GM12892 (cell line): ENCODE results near the gene KLHL18.

Experiments used
- DNase-seq: peaks from one replicate; pipeline ENCODE4 v3.0.0; 2011; ENCODE audit not compliant: insufficient read length
- FAIRE-seq: peaks from 2 replicates; lab custom pipeline; 2011; peaks lifted over from hg19 to GRCh38; lab: Jason Lieb, UNC
- POLR2A ChIP-seq: IDR thresholded peaks from 2 replicates; pipeline ENCODE4 v1.6.1; 2011; ENCODE audit warnings: low read depth, low read length, control low read depth
- POLR2AphosphoS5 ChIP-seq: IDR thresholded peaks from 2 replicates; pipeline ENCODE4 v1.6.1; 2011; ENCODE audit warnings: low read depth, low read length, control low read depth
- TAF1 ChIP-seq: IDR thresholded peaks from 2 replicates; pipeline ENCODE4 v1.6.1; 2011; ENCODE audit warnings: low read depth, mild to moderate bottlenecking, control low read depth, low read length, borderline replicate concordance

KLHL18 gene

DNA sequence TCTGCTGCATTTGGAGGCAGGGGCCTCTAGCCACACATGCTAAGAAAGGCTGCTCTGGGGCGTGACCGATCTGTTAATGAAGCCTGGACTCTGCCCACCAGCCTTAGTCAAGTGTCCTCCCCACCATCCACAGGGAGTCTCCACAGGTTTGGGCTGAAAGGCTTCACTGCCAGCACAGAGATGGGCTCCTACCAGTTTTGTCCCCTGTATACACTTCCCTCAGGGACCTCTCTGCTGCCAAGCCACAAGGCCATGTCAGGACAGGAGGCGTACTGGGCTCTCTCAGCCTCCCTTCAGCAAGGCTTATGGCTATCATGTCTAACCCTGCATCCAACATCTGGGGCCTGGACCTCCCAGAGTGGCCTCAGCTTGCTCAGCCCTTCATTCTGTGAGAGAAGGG, 23.6 kb upstream of the KLHL18 start:
- no peak for TF ChIP-seq POLR2A
- TF ChIP-seq TAF1: no peak
- no peak for TF ChIP-seq POLR2AphosphoS5
- FAIRE-seq (no peak), DNase-seq (no peak)

DNA sequence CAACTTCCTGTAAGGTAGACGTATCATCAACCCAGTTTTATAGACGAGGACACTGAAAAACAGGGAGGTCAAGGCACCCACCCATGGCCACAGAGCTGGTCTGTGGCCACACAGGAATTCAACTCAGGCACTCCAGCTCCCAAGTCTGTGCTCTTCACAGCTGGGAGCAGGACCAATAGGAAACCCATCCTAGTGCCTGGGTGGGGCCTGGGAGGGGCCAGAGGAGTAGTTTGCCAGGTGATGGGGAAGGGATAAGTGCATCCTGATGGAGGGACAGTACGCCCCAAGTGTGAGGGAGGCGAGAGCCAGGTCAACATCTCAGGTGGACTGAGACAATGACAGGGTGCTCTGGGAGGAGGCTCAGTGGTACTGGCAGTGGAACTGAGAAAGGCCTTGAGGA, 22.1 kb upstream of the KLHL18 start:
- FAIRE-seq (no peak), DNase-seq (no peak)
- TF ChIP-seq POLR2AphosphoS5 (no peak), POLR2A (no peak), TAF1 (no peak)

DNA sequence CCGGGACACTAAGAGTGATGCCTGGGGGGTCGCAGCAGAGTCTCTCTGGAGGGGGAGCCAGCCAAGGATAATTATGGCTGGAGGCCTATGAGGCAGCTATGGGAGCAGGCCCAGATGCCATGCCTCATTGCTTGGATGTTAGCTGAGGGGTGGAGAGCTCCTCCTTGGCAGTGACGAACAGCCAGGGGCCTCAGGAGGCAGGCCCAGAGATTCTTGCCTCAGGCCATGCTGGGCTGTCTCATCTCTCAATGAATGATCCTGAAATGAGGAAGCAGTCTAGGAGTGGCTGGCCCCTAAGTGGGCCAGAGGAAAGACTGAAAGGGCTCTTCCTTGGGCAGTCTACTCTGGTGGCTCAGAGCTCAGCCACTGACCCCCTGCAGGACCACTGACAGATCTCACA, 21.4 kb upstream of the KLHL18 start:
- FAIRE-seq (no peak), DNase-seq (no peak)
- TF ChIP-seq TAF1: no peak
- no peak for TF ChIP-seq POLR2A
- TF ChIP-seq POLR2AphosphoS5: no peak

DNA sequence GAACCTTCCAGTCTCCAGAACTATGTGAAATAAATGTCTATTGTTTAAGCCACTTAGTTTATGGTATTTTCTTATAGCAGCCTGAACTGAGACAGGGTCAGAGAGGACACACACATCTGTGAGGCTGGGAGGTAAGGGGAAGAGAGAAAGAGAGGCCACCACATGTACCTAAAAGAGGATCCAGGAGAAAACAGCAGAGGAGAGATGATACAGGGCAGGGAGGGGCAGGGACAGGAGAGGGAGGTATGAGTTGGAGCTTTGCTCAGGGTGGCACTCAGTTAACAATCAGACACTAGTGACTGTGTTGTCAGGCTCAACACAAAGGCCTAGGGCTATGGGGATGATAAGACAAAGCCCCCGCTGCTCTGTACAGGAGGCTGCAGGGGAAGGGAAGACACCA, 17.7 kb upstream of the KLHL18 start:
- DNase-seq (no peak), FAIRE-seq (no peak)
- no peak for TF ChIP-seq TAF1
- TF ChIP-seq POLR2A: no peak
- TF ChIP-seq POLR2AphosphoS5: no peak

DNA sequence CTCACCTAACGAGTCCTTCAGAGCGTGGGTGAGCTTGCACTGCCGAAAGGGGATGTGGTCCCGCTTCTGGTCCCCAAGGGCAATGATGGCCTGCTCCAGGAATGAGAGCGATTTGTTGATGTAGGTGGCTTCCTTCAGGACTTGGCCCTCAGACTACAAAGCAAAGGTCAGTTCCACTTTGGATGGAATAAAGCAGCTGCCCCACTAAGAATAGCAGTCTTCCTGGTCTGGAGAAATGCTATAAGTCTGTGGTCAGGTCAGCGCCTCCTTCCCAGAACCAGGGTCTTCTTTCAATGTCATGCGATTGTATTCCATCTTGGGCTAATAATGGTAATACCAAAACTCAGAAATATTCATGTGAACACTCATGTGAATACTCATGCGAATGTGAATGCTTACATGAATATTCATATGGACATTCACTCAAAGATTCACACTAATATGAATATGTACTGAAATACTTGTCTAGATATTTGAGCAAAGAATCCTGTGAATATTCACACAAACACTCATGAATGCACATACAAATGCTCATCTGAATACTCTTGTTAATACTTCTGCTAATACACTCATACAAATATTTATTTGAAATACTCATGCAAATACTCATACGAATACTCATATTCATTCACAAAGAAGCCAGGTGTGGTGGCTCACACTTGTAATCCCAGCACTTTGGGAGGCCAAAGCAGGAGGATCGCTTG, 16.9 kb upstream of the KLHL18 start:
- TF ChIP-seq TAF1 (no peak), POLR2AphosphoS5 (no peak), POLR2A (no peak)
- DNase-seq: no peak
- no peak for FAIRE-seq

DNA sequence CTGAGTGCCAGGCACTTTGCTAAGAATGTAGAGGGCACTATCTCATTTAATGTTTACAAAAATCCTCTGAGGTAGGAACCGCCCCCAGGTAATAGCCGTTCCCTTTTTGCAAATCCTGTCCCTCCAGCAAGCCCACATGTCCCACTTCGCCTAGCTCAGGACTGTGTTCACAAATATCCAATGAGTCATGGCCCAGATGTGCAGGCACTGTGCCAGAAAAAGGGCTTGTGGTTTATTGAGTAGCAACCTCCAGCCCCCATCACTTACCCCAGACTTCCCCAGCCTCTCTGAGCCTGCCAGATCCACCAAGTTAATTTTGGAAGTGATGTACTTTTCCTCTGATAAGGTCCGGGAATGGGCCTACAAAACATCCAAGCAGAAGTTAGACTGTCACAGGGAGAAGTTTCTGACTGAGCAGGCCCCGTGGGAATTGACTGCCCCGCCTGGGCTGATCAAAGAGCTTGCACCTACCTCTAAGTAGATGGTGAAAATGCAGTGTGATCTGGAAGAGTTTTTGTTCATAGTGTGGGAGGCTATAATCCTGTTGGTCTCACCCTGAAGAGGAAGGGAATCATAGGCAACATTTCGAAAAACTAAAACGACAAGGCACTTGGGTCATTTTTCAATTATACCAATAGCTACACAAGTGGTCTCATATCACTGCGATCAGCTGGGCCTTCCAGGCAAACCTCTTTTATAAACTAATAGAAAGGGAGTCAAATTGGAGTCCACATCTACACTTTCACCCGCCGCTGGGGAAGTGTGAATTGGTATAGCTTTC, 15.8 kb upstream of the KLHL18 start:
- TF ChIP-seq TAF1 (no peak), POLR2AphosphoS5 (no peak), POLR2A (no peak)
- FAIRE-seq (no peak), DNase-seq (no peak)

DNA sequence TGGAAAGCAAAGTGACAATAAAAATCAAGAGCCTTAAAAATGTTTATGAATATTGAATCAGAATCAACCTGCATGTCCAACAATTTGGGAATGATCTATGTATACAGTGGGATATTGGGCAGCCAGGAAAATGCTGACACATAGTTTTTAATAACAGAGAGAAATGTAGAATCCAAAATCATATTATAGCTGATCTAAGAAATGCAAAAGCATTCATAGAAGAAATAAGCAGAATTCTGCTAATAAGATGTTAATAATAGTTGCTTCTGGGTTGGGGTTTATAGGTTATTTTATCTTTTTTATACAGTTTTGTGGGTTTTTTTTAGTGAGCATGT, 15.3 kb upstream of the KLHL18 start:
- DNase-seq (no peak), FAIRE-seq (no peak)
- TF ChIP-seq POLR2A (no peak), TAF1 (no peak), POLR2AphosphoS5 (no peak)

DNA sequence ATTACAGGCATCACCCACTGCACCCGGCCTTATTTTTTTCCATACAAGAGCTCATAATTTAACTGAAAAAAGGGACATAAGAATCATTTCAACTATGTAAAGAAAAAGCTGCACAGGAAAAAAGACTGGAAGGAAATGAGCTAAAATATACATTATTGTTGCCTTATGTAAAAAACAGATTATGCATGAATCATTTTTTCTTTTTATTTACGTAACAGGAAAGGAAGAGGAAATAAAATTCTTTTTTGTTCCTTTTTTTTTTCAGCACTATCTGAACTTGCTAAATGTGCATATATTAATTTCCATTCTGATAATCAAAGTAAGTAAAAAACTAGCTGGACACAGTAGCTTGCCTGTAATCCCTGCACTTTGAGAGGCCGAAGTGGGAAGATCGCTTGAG, 12.2 kb upstream of the KLHL18 start:
- no peak for FAIRE-seq
- TF ChIP-seq POLR2A (no peak), POLR2AphosphoS5 (no peak), TAF1 (no peak)
- no peak for DNase-seq

DNA sequence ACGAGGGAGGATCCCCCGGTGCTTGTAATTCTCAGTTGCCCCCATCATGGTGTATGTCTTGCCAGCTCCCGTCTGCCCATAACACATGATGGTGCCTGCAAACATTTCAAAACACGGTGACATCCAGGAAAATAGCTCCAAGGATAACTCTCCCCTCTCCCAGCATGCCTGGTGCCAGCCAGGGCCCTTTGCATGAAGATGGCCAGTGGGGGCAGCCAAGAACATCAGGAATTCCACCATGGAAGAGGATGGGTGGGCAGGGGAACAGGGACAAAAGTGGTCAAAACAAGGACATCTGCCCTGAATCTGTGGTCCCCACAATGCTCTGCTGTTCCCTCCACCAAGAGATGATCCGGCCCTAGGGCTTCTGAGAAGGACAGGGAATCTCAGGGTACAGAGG, 9.2 kb upstream of the KLHL18 start:
- TF ChIP-seq POLR2A (no peak), TAF1 (no peak), POLR2AphosphoS5 (no peak)
- FAIRE-seq (no peak), DNase-seq (no peak)

DNA sequence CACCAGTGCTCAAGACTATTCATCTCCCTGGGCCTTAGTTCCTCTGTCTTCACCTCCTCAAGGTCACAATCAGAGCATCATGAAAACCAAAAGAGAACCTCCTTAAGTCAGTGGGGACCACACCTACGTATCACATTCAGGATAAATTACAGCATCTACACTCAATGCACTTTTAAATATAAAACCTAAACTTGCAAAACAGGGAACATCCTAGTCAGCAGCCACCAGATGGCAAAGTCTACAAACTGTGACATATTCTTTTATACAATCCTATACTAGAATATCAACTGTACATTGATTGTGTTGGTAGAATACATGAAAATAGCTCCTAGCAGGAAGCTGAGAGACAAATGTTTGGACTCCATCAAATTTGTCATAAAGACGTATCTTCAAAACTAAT, 8.1 kb upstream of the KLHL18 start:
- TF ChIP-seq TAF1 (no peak), POLR2AphosphoS5 (no peak), POLR2A (no peak)
- FAIRE-seq: no peak
- no peak for DNase-seq

DNA sequence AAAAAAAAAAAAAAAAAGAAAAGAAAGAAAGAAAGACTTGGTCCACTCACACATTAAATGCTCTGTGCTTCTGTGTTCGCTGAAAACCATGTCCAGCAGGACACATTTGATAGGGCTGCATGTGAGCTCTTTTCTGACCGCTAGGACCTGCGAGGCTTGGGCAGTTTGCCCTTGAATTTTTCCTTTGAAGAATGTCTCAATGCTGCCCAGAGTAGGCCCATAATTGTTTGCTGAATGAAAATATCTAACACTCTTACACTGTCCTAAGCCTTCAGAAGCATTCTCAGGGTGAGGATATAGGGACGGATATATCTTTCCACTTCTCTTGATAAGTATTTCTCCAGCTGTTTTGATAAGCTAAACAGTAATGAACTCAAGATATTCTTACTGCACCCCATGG, 6.2 kb upstream of the KLHL18 start:
- TF ChIP-seq POLR2AphosphoS5 (no peak), POLR2A (no peak), TAF1 (no peak)
- DNase-seq (no peak), FAIRE-seq (no peak)

DNA sequence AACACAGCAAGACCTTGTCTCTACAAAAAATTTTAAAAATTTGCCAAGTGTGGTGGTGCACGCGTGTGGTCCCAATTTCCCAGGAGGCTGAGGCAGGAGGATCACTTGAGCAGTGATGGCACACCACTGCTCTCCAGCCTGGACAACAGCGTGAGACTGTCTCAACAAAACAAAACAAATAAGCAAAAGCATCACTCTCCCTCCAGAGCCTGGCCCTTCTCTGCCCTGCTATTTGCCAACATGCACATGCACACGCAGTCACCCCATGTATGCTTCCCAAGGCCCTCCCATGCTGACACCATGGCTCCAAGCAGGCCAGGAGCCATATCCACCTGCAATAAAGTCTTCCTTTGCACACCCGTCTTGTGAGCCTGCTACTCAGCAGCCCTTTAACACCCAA, 2.2 kb upstream of the KLHL18 start:
- no peak for DNase-seq
- FAIRE-seq: no peak
- TF ChIP-seq POLR2A (no peak), POLR2AphosphoS5 (no peak), TAF1 (no peak)

DNA sequence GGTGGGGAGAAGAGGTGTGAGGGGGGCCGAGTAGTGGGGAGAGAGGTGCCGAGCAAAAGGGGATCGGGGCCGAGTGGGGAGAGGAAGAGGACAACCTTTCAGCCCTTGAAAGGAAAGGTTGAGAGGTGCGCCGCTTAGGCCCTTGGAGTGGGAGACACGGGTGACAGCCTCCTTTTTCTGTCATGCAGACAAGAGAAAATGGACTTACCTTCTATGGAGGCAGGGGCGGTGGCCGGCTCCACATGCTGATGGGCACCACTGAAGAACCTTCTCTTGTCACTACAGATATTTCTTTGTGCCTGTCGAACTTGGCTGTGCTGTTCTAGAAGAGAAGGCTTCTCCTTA, 421 bp downstream of the KLHL18 start:
- FAIRE-seq (no peak), DNase-seq (no peak)
- no peak for TF ChIP-seq TAF1
- TF ChIP-seq POLR2A: no peak
- TF ChIP-seq POLR2AphosphoS5: no peak
